Activated naive CD8-positive, alpha-beta T cell treated with anti-CD3 and anti-CD28 coated beads, Interleukin-2, amount 50 U/mL, for 24 hours (primary cell): ENCODE data around the gene ZP3.
"Not testable (repeated sequence)": the region's sequence is repeated elsewhere in the genome, so short reads cannot be mapped to it uniquely, and the experiment has no call there.

Experiments
- ATAC-seq: fragments of 150-1000 bp; cut with Tn5 transposase; one replicate; pipeline ENCODE4 v1.10.0; 2021
- DNase-seq: peaks from one replicate; pipeline ENCODE4 v3.0.0; 2021
- H3K27ac Mint-ChIP-seq: one replicate; pipeline ENCODE4 v1.8.0; 2021; ENCODE audit warnings: mild to moderate bottlenecking, mixed read lengths
- H3K27me3 Mint-ChIP-seq: one replicate; pipeline ENCODE4 v1.8.0; 2021; ENCODE audit warnings: mixed read lengths
- H3K36me3 Mint-ChIP-seq: one replicate; pipeline ENCODE4 v1.8.0; 2021; ENCODE audit warnings: low read depth, mixed read lengths
- H3K4me1 Mint-ChIP-seq: one replicate; pipeline ENCODE4 v1.8.0; 2021; ENCODE audit warnings: mixed read lengths
- H3K4me3 Mint-ChIP-seq: one replicate; pipeline ENCODE4 v1.8.0; 2021; ENCODE audit warnings: mild to moderate bottlenecking, moderate library complexity, mixed read lengths
- H3K9me3 Mint-ChIP-seq: one replicate; pipeline ENCODE4 v1.8.0; 2021; ENCODE audit warnings: mixed read lengths

The ZP3 gene

GRCh38 chr7:76424413-76425111 is at the start of gene ZP3:
ZP3 (plus strand) TSS chr7:76424950; CDS start chr7:76424965, 15 bp downstream.
- Mint-ChIP-seq H3K9me3 (no peaks in the 10 kb centered on the region), H3K4me3 (no peak within 1 kb of the TSS), H3K4me1 (peaks cover 2% of the 10 kb centered on the region), H3K36me3 (no peaks in the 10 kb centered on the region), H3K27me3 (peaks cover 4% of the 10 kb centered on the region), H3K27ac (no peak within 1 kb of the TSS)
- ATAC-seq: no peak
- no peak for DNase-seq

GRCh38 chr7:76375251-76375650 is 49.5 kb upstream of the ZP3 start:
- Mint-ChIP-seq H3K4me1 (peaks cover 9% of the 10 kb centered on the region), H3K9me3 (no peaks in the 10 kb centered on the region), H3K27me3 (peaks cover 12% of the 10 kb centered on the region), H3K36me3 (no peaks in the 10 kb centered on the region), H3K4me3 (no peak overlapping the region), H3K27ac (no peak overlapping the region)
- DNase-seq: no peak
- ATAC-seq: no peak

GRCh38 chr7:76377186-76377918 is 47.4 kb upstream of the ZP3 start:
- peaks cover 8% of the 10 kb centered on the region for H3K27me3 Mint-ChIP-seq
- ATAC-seq: no peak
- no peak for DNase-seq
- H3K4me1 Mint-ChIP-seq: peaks cover 13% of the 10 kb centered on the region
- H3K4me3 Mint-ChIP-seq: no peak overlapping the region
- no peaks in the 10 kb centered on the region for H3K9me3 Mint-ChIP-seq
- H3K27ac Mint-ChIP-seq: no peak overlapping the region
- H3K36me3 Mint-ChIP-seq: no peaks in the 10 kb centered on the region

GRCh38 chr7:76380623-76380966 is 44.2 kb upstream of the ZP3 start:
- H3K4me3 Mint-ChIP-seq: peak overlapping the region; percentile 66
- peak overlapping the region; percentile 56 for H3K27ac Mint-ChIP-seq
- ATAC-seq (no peak), DNase-seq (no peak)
- H3K4me1 Mint-ChIP-seq: peaks cover 13% of the 10 kb centered on the region
- H3K36me3 Mint-ChIP-seq: no peaks in the 10 kb centered on the region
- H3K27me3 Mint-ChIP-seq: no peaks in the 10 kb centered on the region
- H3K9me3 Mint-ChIP-seq: no peaks in the 10 kb centered on the region

- Mint-ChIP-seq H3K36me3 (no peaks in the 10 kb centered on the region), H3K4me3 (no peak overlapping the region), H3K27me3 (no peaks in the 10 kb centered on the region), H3K9me3 (no peaks in the 10 kb centered on the region), H3K4me1 (peaks cover 13% of the 10 kb centered on the region), H3K27ac (no peak overlapping the region)
- DNase-seq (no peak), ATAC-seq (no peak)
These were observed 42.9 kb upstream of the ZP3 start for GRCh38 chr7:76381814-76382213.

- no peak for ATAC-seq
- H3K27me3 Mint-ChIP-seq: no peaks in the 10 kb centered on the region
- no peaks in the 10 kb centered on the region for H3K9me3 Mint-ChIP-seq
- H3K4me1 Mint-ChIP-seq: peaks cover 13% of the 10 kb centered on the region
- H3K36me3 Mint-ChIP-seq: no peaks in the 10 kb centered on the region
- no peak overlapping the region for H3K27ac Mint-ChIP-seq
- DNase-seq: no peak
- no peak overlapping the region for H3K4me3 Mint-ChIP-seq
These were observed 41.4 kb upstream of the ZP3 start for GRCh38 chr7:76383089-76383944.

- no peaks in the 10 kb centered on the region for H3K9me3 Mint-ChIP-seq
- ATAC-seq (no peak), DNase-seq (no peak)
- peaks cover 5% of the 10 kb centered on the region for H3K4me1 Mint-ChIP-seq
- no peak overlapping the region for H3K4me3 Mint-ChIP-seq
- no peak overlapping the region for H3K27ac Mint-ChIP-seq
- no peaks in the 10 kb centered on the region for H3K27me3 Mint-ChIP-seq
- no peaks in the 10 kb centered on the region for H3K36me3 Mint-ChIP-seq
These were observed 38.0 kb upstream of the ZP3 start for GRCh38 chr7:76386691-76387260.

- H3K4me3 Mint-ChIP-seq, H3K27me3 Mint-ChIP-seq, DNase-seq, H3K36me3 Mint-ChIP-seq, H3K9me3 Mint-ChIP-seq, H3K27ac Mint-ChIP-seq, ATAC-seq: not testable (repeated sequence)
- H3K4me1 Mint-ChIP-seq: peaks cover 13% of the 10 kb centered on the region
These were observed 37.0 kb upstream of the ZP3 start for GRCh38 chr7:76387789-76388188.

GRCh38 chr7:76390092-76390491 is 34.7 kb upstream of the ZP3 start:
- no peaks in the 10 kb centered on the region for H3K36me3 Mint-ChIP-seq
- no peak overlapping the region for H3K4me3 Mint-ChIP-seq
- ATAC-seq (no peak), DNase-seq (no peak)
- H3K27ac Mint-ChIP-seq: no peak overlapping the region
- H3K4me1 Mint-ChIP-seq: peaks cover 20% of the 10 kb centered on the region
- H3K27me3 Mint-ChIP-seq: no peaks in the 10 kb centered on the region
- H3K9me3 Mint-ChIP-seq: no peaks in the 10 kb centered on the region

GRCh38 chr7:76392531-76393115 is 32.1 kb upstream of the ZP3 start:
- H3K4me1 Mint-ChIP-seq: peaks cover 27% of the 10 kb centered on the region
- no peaks in the 10 kb centered on the region for H3K27me3 Mint-ChIP-seq
- DNase-seq (no peak), ATAC-seq (no peak)
- H3K27ac Mint-ChIP-seq: peak overlapping the region; percentile 95
- peak overlapping the region; percentile 75 for H3K4me3 Mint-ChIP-seq
- H3K36me3 Mint-ChIP-seq: no peaks in the 10 kb centered on the region
- H3K9me3 Mint-ChIP-seq: no peaks in the 10 kb centered on the region

- peaks cover 31% of the 10 kb centered on the region for H3K4me1 Mint-ChIP-seq
- peak; percentile 95 for DNase-seq
- H3K4me3 Mint-ChIP-seq: peak overlapping the region; percentile 75
- H3K27me3 Mint-ChIP-seq: no peaks in the 10 kb centered on the region
- H3K27ac Mint-ChIP-seq: peak overlapping the region; percentile 95
- no peaks in the 10 kb centered on the region for H3K9me3 Mint-ChIP-seq
- no peaks in the 10 kb centered on the region for H3K36me3 Mint-ChIP-seq
- ATAC-seq: peak; percentile 85
These were observed 31.4 kb upstream of the ZP3 start for GRCh38 chr7:76393116-76394031.

- no peak overlapping the region for H3K4me3 Mint-ChIP-seq
- no peaks in the 10 kb centered on the region for H3K9me3 Mint-ChIP-seq
- ATAC-seq (no peak), DNase-seq (no peak)
- H3K4me1 Mint-ChIP-seq: peaks cover 29% of the 10 kb centered on the region
- H3K36me3 Mint-ChIP-seq: no peaks in the 10 kb centered on the region
- H3K27ac Mint-ChIP-seq: no peak overlapping the region
- H3K27me3 Mint-ChIP-seq: no peaks in the 10 kb centered on the region
These were observed 29.8 kb upstream of the ZP3 start for GRCh38 chr7:76394957-76395356.

- H3K36me3 Mint-ChIP-seq, H3K27me3 Mint-ChIP-seq, H3K9me3 Mint-ChIP-seq, DNase-seq, ATAC-seq, H3K4me3 Mint-ChIP-seq, H3K27ac Mint-ChIP-seq: not testable (repeated sequence)
- peaks cover 29% of the 10 kb centered on the region for H3K4me1 Mint-ChIP-seq
These were observed 29.2 kb upstream of the ZP3 start for GRCh38 chr7:76395605-76395964.
